Measurements from ENCODE around the gene TOP2A.

GRCh38 chr17:40399185-40399584, 18.5 kb downstream of the TOP2A start:
- peak; percentile 17 to 32 for TF ChIP-seq CTCF (IDR thresholded peaks at IDR 0.05)
- no peak for TF ChIP-seq POLR2A (IDR thresholded peaks at IDR 0.05)
